ENCODE measurements around the gene YIPF7.

YIPF7 gene

GRCh38 chr4:44651425-44651824 is at the start of gene YIPF7:
YIPF7 (minus strand) TSS chr4:44651625; CDS start chr4:44650100, 1,525 bp downstream.
- DNase-seq: no peak

DNA sequence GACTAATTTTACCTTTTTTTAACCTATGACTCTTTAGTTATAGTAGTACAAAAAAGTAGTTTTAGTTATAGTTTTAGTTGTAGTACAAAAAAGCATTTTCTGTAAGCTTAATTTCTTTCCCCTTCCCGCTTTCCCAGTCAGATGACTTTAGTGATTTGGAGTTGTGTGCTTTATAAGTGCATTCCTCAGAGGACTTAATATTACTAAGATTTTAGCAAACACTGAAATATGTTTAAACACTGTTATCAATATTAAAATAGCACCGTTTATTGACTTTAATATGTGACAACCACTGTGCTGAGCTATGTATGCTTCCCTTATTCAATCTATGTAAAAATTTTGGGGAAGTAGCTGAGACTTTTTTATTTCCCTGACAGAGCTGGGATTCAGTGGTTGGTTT is 49.6 kb upstream of the YIPF7 start:
- no peak for DNase-seq

- no peak for DNase-seq
These were observed 49.0 kb upstream of the YIPF7 start for GRCh38 chr4:44700427-44700826.

DNA sequence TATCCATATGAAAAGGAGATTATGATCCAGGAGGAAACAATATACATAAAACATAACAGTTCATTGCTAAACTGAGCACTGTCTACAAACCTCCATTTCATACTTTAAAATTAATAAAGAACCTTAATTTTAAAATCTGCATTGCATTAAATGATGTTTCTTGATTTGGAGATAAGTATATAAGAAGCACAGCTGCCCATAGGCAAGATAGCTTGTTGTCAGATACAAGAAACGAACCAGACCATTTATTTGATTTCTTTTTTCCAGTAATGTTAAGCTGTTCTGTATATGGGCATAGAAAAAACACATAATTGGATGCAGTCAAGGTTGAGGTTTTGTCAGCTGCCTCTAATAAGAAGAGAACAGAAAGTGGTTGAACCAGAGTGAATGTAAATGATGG is 33.2 kb upstream of the YIPF7 start:
- DNase-seq: no peak

DNA sequence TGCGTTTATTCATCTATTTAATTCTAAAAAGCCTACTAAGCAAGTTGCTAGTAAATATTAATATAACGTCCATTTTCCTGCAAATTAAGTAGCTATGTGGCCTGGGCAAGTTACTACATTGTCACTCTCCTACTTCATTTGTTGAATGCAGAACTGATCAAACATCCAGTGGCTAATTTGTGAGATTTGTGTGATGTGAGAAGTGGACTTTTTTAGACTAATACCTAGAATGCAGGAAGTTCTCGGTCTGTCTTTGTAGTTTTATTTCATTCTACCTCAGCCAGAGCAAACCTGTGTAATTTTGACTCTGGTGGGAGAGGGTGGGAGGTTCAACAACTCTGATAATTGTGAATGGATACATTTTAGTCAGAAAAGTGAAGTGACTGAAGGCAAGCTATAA is 27.6 kb upstream of the YIPF7 start:
- DNase-seq: no peak

DNA sequence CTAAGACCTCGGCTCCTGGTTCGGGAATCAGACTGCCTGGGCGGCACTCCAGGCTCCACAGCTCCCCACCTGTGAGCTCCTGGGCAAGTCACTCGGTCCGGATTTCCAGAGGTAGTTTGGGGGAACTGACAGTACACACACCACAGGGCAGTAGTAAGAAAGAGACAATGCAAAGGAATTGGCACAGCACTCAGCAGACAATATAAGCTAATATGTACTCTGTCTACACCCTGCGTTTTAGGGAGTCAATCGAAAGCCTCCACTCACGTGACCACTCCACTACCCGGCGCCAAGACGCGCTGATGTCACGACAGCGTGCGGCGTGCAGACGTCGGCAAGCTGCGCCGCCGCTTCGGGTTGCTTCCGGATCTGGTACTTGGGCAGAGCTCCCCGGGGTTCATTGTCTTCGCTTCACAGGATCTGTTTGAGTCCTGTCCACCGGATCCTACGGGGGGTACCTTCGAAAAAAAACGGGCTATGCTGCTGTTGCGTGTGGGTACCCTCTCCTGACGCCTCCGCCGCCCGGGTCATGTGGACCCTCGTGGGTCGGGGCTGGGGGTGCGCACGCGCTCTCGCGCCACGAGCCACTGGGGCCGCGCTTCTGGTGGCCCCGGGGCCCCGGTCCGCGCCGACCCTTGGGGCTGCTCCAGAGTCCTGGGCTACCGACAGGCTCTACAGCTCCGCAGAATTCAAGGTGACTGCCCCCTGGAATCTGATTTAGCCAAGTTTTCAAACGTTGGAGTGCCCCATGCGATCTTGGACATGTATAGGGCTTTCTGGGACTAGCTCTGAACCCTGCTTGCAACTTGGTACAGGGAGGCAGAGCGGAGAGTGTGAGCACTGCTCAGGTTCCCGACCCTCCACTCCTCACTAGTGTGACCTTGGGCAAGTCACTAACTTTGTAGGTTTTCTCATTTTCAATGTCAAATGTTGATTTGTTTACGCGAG is 26.9 kb upstream of the YIPF7 start, which contains the start of gene GUF1:
GUF1 (plus strand) TSS at position 327 of the 948 bp plus-strand sequence; CDS start at position 530, 203 bp downstream.
- DNase-seq: peak; percentile 80

DNA sequence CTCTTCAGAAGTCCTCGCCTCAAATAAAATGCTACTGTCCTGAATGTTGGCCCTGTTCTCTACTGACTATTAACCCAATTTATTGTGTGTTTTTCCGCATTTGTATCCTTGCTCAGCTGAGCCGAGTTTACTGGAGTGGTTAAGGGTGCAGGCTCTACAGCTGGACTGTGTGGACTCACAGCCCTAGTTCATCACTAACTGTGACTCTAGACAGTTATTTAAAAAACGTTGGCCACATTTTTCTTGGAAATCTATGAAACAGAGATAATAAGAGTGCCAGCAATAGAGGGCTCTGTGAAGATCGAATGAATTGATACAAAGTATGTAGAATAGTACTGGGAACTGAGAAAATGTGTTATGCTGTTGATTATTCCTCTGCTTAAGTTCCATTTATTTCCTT is 23.9 kb upstream of the YIPF7 start:
- no peak for DNase-seq

GRCh38 chr4:44674471-44674870 is 23.0 kb upstream of the YIPF7 start:
- DNase-seq: no peak

GRCh38 chr4:44671636-44672035 is 20.2 kb upstream of the YIPF7 start:
- no peak for DNase-seq

DNA sequence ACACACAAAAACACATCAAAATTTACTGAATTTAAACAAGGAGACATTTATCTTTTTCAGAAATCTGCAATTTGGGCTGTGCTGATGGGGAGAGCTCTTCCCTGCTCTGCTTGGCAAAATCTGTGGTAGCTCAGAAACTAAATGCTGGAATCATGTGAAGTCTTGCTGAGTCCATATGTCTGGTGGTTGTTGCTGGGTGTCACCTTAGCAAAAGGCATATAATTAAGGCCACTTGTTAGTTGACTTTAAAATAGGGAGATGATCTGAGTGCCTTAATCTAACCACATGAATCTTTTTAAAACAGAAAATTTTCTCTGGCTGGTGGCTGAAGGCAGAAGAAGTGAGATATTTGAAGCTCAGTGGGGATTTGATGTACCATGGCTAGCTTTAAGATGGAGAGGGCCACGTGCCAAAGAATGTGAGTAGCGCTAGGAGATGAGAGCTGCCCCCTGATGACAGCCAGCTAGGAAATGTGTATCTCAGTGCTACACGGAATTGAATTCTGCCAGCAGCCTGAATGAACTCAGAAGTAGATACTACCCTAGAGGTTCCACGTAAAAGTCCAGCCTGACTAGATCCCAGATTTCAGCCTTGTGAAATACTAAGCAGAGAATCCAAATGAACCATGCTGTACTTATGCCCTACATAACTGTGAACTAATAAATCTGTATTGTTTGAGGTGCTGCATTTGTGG is 19.2 kb upstream of the YIPF7 start:
- no peak for DNase-seq

GRCh38 chr4:44668526-44668925 is 17.1 kb upstream of the YIPF7 start:
- no peak for DNase-seq

- DNase-seq: no peak
These were observed 12.3 kb upstream of the YIPF7 start for GRCh38 chr4:44663539-44664263.

GRCh38 chr4:44662623-44663005 is 11.2 kb upstream of the YIPF7 start:
- DNase-seq: no peak

DNA sequence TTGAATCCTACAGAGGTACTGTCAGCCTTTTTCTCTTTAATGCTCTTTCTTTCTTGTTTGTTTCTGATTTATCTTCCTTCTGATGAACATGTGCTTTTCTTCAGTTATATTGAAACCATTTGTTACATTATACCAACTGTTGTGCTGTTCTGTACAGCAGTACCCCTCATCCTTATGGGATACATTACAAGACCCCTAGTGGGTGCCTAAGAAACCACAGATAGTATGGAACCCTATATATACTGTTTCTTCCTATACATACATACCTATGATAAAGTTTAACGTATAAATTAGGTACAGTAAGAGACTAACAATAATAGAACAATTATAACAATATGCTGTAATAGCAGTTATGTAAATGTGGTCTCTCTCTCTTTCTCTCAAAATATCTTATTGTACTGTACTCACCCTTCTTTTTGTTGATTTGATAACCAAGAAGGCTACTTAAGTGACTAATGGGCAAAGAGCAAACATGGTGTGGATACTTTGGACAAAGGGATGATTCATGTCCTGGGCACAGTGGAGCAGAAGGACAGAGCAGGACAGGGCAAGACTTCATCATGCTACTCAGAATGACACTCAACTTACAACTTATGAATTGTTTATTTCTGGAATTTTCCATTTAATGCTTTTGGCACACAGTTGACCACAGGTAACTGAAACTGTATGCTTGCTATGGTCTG is 10.7 kb upstream of the YIPF7 start:
- no peak for DNase-seq

GRCh38 chr4:44660396-44660795 is 9.0 kb upstream of the YIPF7 start:
- DNase-seq: no peak

DNA sequence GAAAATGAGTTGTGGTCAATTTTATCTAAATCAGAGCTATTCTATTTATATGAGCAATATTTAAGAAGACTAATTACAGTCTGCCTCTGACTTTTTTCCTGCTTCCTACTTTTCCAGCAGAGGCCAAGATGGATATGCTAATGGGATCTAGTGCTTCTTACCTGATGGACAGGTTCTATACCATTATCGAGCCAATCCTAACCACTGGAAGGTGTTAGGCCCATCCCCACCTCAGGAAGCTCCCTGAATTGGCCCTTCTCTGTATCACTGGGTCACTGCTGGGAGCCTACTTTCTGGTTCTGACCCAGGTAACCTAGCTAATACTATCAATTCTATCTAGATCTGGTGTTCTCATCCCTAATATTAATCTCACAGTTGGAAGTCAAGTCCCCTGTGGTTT is 577 bp upstream of the YIPF7 start:
- no peak for DNase-seq

GRCh38 chr4:44646151-44646550 is 5.3 kb downstream of the YIPF7 start:
- DNase-seq: no peak

- no peak for DNase-seq
These were observed 13.3 kb downstream of the YIPF7 start for GRCh38 chr4:44638091-44638490.

DNA sequence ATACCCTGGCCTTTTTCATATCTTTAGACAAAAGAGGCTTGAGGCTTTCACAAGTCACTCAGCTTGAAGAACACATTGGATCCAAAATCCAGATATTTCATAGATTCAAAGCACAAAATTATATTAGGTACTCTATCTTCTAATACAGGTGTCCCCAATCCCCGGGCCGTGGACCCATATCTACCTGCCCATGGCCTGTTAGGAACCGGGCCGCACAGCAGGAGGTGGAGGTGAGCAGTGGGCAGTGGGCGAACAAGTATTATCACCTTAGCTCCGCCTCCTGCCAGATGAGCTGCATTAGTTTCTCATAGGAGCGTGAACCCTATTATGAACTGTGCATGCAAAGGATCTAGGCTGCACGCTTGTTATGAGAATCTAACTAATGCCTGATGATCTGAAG is 18.7 kb downstream of the YIPF7 start:
- no peak for DNase-seq

DNA sequence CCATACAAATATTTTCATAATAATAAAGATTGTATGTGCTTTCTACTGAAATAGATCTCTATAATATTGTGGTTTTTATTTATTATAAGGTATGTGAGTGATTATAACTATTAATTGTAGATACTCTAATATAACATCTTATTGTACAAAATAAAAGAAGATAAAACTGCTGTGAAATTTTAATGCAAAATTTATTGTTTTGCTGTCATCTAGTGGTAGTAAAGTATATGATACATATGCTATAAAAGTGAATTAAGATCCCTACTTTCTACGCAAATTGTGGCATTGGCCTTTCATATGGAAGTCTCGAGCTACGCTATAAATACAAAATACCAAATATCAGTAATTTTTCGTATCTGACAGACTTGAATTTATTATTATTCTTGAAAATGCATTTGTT is 19.3 kb downstream of the YIPF7 start:
- no peak for DNase-seq

- DNase-seq: peak; percentile 6
These were observed 22.1 kb downstream of the YIPF7 start for GRCh38 chr4:44629280-44629866.

DNA sequence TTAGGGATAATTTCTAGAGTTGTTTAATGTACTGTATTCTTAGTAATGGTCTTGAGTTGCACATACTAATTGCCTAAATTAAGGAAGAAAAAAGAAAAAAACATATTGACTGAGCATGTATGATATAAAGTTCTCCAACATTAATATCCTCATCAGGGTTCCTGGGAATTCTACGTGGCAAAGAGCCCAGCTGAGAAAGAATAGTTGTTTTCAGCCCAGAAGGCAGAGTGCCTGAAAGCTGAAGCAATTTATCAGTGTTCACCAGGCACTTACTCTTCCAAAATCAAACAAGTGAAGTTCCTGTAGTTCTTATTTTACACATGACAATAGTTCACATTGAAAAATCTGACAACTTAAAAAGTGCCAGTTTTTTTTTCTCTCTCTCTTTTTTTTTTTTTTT is 27.7 kb downstream of the YIPF7 start:
- DNase-seq: no peak

Data from HCEC 1CT (cell line).